ENCODE measurements around the gene BCKDHA.

BCKDHA gene

GRCh38 chr19:41397086-41398049, at the start of gene BCKDHA, which contains the start of gene EXOSC5:
Gene BCKDHA, plus strand, starts transcription at chr19:41397818. Its CDS starts 10 bp downstream, at chr19:41397828.
Gene EXOSC5, minus strand, starts transcription at chr19:41397359. Its CDS starts 31 bp downstream, at chr19:41397328.
- in situ Hi-C loops (cut with MboI; ENCODE audit: low sequenced_read_pairs), result no loop called here

GRCh38 chr19:41350735-41351338, 46.8 kb upstream of the BCKDHA start:
- in situ Hi-C loops (cut with MboI; ENCODE audit: low sequenced_read_pairs), result no loop called here

DNA sequence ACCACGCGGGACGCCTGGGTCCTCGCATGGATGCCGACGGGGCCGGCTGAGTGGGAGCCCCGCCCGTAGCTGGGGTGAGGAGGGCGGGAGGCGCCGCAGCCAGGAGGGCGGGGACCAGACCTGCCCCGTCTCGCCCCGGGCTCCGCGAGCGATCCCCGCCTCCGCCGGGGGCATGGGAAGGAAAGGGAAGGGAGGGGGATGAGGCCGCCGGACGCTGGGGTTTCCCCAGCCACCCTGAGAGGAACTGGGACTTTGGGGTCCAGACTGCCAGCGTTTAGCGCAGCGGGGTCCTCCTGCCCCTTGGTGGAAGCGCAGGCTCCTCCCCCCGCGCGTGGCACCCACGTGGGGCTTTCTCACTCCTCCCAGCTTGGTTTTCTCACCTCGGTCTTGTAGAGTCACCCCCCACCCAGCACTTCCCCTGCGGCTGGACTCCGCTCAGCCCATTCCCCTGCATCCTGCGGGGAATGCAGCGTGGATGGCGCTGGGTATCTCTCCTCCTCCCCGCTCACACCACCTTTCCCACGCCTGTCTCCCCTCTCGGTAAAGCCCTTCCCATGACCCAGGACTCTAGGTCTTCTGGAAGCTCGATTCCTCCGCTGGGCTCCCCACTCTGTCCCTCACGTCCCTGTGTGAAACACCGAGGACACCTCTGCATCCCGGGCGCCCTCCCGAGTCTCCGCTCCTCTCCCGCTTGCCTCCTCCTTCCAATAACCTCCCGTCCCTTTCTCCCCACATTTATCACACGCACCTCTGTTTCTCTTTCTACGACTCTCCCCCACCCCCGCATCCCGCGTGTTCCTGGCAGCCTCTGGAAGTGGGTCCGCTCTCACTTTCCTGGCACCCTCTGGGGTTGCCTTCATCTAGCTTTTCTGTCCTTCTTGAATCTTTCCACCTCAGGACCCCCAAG, 46.0 kb upstream of the BCKDHA start:
- in situ Hi-C loops (cut with MboI; ENCODE audit: low sequenced_read_pairs), result no loop called here

- in situ Hi-C loops (cut with MboI; ENCODE audit: low sequenced_read_pairs), result no loop called here
These were observed 45.4 kb upstream of the BCKDHA start for GRCh38 chr19:41352279-41352608.

GRCh38 chr19:41352609-41353465, 44.8 kb upstream of the BCKDHA start:
- in situ Hi-C loops (cut with MboI; ENCODE audit: low sequenced_read_pairs), result no loop called here

DNA sequence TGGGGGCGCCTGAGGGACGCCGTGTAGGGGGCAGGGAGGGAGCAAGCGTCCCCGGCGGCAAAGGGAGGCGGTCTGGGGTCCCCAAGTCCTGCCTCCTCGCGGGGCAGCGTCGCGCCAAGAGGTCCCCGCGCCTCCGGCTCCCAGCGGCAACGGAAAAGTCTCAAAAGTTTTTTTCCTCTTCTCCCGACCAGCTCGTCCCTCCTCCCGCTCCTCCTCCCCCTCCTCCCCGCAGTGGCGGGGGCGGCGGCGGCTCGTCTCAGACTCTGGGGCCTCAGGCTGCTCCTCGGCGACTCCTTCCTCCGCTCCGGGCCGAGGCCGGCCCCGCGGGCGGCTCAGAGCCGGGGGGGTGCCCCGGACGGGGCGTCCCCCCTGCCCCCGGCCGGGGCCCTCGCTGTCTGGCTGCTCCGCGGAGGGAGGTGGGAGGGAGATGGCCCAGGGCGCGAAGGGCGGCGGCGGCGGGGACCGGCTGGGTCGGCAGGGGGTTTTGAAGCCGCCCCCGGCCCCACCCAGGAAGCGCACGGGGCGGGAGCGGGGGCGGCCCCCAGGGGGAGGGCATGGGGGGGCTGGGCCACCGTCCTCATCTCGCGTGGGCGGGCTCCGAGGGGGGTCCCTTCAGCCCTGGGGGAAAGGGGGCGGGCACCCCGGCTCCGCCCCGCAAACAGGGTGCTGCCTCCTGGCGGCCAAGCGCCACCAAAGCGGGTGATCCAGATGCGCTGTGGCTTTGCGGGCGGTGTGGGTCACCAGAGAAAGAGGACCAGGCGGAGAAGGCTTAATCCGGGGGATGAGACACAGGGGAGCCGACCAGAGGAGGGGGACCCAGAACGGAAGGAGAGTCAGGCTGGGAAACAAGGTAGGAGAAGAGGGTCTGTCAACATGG, 43.9 kb upstream of the BCKDHA start, which contains the start of gene TGFB1:
Gene TGFB1, minus strand, starts transcription at position 457 of the 877 bp plus-strand sequence. CDS start 878 bp downstream, outside the sequence.
- in situ Hi-C loops (cut with MboI; ENCODE audit: low sequenced_read_pairs), result no loop called here

DNA sequence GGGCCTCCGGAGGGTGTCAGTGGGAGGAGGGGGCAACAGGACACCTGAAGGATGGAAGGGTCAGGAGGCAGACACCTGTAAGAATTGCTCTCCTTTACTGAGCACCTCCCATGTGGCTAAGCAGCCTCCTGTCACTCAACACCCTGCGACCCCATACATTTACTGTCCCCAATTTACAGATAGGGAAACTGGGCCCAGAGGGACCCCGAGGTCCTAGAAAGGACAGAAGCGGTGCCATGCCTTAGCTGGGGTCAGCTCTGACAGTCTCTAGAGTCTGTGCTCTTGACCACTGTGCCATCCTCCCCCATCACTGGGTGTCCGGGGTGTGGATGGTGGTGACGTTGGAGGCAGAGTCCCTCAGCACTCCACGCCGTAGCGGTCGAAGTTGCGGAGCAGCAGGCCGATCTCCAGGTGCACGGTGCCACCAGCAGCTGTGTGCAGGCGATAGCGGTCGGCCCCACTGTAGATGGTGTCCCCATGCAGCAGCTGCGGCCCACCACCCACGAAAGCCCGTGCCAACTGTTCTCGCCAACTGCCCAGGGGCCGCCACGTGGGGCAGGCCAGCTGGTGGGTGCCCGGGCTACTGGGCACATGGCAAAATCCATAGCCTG, 43.2 kb upstream of the BCKDHA start:
- in situ Hi-C loops (cut with MboI; ENCODE audit: low sequenced_read_pairs), result no loop called here

GRCh38 chr19:41355035-41355434, 42.6 kb upstream of the BCKDHA start:
- in situ Hi-C loops (cut with MboI; ENCODE audit: low sequenced_read_pairs), result no loop called here

DNA sequence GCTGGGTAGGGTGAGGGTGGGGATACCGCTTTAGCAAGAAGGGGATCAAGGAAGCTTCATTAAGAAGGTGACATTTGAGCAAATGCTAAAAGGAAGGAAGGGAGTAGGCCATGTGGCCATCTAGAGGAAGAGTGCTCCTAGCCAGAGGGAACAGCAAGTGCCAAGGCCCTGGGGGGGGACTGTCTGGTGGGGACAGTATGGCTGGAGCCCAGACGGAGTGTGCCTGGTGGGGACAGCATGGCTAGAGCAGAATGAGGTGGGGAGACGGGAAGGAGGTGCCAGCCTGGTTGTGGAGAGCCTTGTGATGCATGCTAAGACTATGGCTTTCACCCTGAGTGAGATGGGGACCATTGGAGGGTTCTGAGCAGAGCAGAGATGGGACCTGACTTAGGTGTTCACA, 41.8 kb upstream of the BCKDHA start:
- in situ Hi-C loops (cut with MboI; ENCODE audit: low sequenced_read_pairs), result no loop called here

DNA sequence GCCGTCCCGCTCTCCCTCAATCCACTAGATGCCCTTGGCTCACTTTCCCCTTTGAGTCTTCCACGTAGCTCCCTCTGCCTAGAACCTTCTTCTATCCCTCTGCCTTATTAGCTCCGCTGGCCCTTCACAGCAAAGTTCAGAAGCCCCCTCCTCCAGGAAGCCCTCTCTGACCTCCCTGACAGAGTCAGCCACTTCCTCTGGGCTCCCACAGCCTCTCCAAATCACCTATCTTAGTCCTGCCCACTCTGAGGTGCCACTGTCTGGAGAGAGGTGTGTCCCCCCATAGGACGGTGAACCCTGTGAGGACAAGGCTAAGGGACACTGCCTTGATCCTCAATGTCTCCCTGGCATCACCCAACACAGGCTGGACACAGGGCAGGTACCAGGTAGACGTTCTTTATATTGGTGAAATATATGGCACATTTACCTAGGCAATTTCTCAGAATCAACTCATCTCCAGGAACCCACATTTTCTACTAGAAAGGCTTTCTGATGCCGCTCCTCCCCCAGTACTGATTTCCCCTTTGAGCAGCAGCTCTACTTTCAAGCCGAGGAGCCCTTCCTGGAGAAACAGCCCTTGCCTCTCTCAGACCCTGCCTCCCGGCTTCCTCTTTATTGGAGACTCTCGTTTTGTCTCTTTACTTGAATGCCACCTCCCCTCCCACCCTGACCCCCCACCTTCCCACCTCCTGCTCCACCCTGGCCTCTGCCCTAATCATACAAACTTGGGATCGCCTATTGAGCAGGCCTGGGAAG, 40.5 kb upstream of the BCKDHA start:
- in situ Hi-C loops (cut with MboI; ENCODE audit: low sequenced_read_pairs), result no loop called here

GRCh38 chr19:41357746-41358145, 39.9 kb upstream of the BCKDHA start:
- in situ Hi-C loops (cut with MboI; ENCODE audit: low sequenced_read_pairs), result no loop called here

DNA sequence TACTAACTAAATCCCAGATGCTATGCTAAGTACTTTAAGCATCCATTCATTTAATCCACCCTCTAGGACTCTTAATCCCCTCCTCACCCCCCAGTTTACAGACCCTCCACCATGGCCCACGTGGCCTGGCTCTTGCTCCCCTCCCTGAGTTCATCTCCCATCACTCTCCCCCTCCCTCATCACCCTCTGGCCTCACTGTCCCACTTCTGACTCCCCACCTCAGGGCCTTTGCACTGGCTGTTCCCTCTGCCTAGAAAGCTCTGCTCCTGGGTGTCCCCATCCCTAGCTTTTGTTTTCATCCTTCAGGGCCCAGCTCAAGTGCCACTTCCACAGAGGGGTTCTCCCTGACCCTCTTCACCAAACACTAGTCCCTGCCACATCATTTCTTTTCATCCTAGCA, 37.9 kb upstream of the BCKDHA start:
- in situ Hi-C loops (cut with MboI; ENCODE audit: low sequenced_read_pairs), result no loop called here

- in situ Hi-C loops (cut with MboI; ENCODE audit: low sequenced_read_pairs), result no loop called here
These were observed 35.3 kb upstream of the BCKDHA start for GRCh38 chr19:41362143-41362847.

DNA sequence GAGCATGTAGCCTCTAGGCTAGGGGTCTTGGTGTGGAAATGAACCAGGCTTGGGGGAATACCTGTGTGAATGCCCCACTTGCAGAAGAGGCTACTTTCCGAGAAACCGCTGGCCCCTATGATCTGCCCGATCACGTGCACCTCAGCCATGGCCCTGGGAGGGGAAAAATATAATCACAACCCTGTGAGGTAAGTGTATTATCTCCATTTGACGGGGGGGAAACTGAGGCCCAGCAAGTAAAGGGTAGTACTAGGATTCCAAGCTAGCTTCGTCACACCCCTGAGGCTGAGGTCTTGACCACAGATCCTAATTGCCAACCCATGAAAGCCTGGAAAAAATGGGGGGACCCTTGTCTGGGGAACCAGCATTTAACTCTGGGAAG, 34.3 kb upstream of the BCKDHA start:
- in situ Hi-C loops (cut with MboI; ENCODE audit: low sequenced_read_pairs), result no loop called here

GRCh38 chr19:41363753-41364523, 33.7 kb upstream of the BCKDHA start, which contains the start of gene B9D2:
Gene B9D2, minus strand, starts transcription at chr19:41364149. Its CDS starts 630 bp downstream, at chr19:41363519.
- in situ Hi-C loops (cut with MboI; ENCODE audit: low sequenced_read_pairs), result no loop called here
